LoVo (cell line): ENCODE data around the gene ARHGEF28.
A peak's percentile ranks its signal among the peaks of the same experiment; 100 is the strongest.

Experiments used
- DNase-seq: peaks from one replicate; pipeline ENCODE4 v3.0.0-alpha.2; 2016; ENCODE audit warnings: low spot score

ARHGEF28 gene

GRCh38 chr5:73619606-73620333, 6.2 kb upstream of the ARHGEF28 start:
- no peak for DNase-seq

GRCh38 chr5:73620334-73620687, 5.7 kb upstream of the ARHGEF28 start:
- no peak for DNase-seq

- DNase-seq, result no peak
These were observed 2.9 kb upstream of the ARHGEF28 start for GRCh38 chr5:73623060-73623459.

GRCh38 chr5:73623901-73624404, 2.0 kb upstream of the ARHGEF28 start:
- no peak for DNase-seq

- no peak for DNase-seq
These were observed 1.1 kb upstream of the ARHGEF28 start for GRCh38 chr5:73624888-73625287.

- DNase-seq, result no peak
These were observed 538 bp upstream of the ARHGEF28 start for GRCh38 chr5:73625372-73625943.

- DNase-seq, result no peak
These were observed 868 bp downstream of the ARHGEF28 start for GRCh38 chr5:73626814-73627313.

- DNase-seq, result no peak
These were observed 3.5 kb downstream of the ARHGEF28 start for GRCh38 chr5:73629456-73629855.

GRCh38 chr5:73630765-73631164, 4.8 kb downstream of the ARHGEF28 start:
- DNase-seq, result no peak

GRCh38 chr5:73631500-73631899, 5.5 kb downstream of the ARHGEF28 start:
- no peak for DNase-seq

GRCh38 chr5:73633060-73633459, 7.1 kb downstream of the ARHGEF28 start:
- DNase-seq, result no peak

GRCh38 chr5:73636408-73636807, 10.4 kb downstream of the ARHGEF28 start:
- DNase-seq, result no peak

GRCh38 chr5:73637565-73637964, 11.6 kb downstream of the ARHGEF28 start:
- no peak for DNase-seq

- DNase-seq, result no peak
These were observed 12.5 kb downstream of the ARHGEF28 start for GRCh38 chr5:73638344-73639095.

GRCh38 chr5:73640861-73641320, 14.9 kb downstream of the ARHGEF28 start:
- peak; percentile 26 for DNase-seq

GRCh38 chr5:73641811-73642210, 15.8 kb downstream of the ARHGEF28 start:
- DNase-seq, result no peak

GRCh38 chr5:73642344-73642743, 16.3 kb downstream of the ARHGEF28 start:
- no peak for DNase-seq

- DNase-seq, result no peak
These were observed 18.5 kb downstream of the ARHGEF28 start for GRCh38 chr5:73644385-73644963.

- DNase-seq, result no peak
These were observed 21.7 kb downstream of the ARHGEF28 start for GRCh38 chr5:73647721-73648120.

GRCh38 chr5:73648515-73648914, 22.5 kb downstream of the ARHGEF28 start:
- no peak for DNase-seq

- no peak for DNase-seq
These were observed 23.9 kb downstream of the ARHGEF28 start for GRCh38 chr5:73649926-73650325.

GRCh38 chr5:73652391-73652790, 26.4 kb downstream of the ARHGEF28 start:
- peak; percentile 51 for DNase-seq
